ENCODE measurements around the gene ELANE.

- TF ChIP-seq, protein P1, sequence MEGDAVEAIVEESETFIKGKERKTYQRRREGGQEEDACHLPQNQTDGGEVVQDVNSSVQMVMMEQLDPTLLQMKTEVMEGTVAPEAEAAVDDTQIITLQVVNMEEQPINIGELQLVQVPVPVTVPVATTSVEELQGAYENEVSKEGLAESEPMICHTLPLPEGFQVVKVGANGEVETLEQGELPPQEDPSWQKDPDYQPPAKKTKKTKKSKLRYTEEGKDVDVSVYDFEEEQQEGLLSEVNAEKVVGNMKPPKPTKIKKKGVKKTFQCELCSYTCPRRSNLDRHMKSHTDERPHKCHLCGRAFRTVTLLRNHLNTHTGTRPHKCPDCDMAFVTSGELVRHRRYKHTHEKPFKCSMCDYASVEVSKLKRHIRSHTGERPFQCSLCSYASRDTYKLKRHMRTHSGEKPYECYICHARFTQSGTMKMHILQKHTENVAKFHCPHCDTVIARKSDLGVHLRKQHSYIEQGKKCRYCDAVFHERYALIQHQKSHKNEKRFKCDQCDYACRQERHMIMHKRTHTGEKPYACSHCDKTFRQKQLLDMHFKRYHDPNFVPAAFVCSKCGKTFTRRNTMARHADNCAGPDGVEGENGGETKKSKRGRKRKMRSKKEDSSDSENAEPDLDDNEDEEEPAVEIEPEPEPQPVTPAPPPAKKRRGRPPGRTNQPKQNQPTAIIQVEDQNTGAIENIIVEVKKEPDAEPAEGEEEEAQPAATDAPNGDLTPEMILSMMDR (IDR thresholded peaks at IDR 0.05; ENCODE audit: low read depth, low read length, missing input control), result no peak
- TF ChIP-seq MAX (IDR thresholded peaks at IDR 0.05) (no peak), GABPA (IDR thresholded peaks at IDR 0.05 in 1 of 2, conservative IDR thresholded peaks at IDR 0.05 in 1 of 2) (no peak), RAD21 (IDR thresholded peaks at IDR 0.05) (no peak), YY1 (IDR thresholded peaks at IDR 0.05) (no peak), HNF4A (conservative IDR thresholded peaks at IDR 0.05) (no peak), ATF3 (IDR thresholded peaks at IDR 0.05) (no peak), NR2F2 (IDR thresholded peaks at IDR 0.05) (no peak), JUND (IDR thresholded peaks at IDR 0.05) (no peak), EGR1 (IDR thresholded peaks at IDR 0.05; ENCODE audit: low read depth in 2 of 2) (no peak)
- TF ChIP-seq, protein P2, sequence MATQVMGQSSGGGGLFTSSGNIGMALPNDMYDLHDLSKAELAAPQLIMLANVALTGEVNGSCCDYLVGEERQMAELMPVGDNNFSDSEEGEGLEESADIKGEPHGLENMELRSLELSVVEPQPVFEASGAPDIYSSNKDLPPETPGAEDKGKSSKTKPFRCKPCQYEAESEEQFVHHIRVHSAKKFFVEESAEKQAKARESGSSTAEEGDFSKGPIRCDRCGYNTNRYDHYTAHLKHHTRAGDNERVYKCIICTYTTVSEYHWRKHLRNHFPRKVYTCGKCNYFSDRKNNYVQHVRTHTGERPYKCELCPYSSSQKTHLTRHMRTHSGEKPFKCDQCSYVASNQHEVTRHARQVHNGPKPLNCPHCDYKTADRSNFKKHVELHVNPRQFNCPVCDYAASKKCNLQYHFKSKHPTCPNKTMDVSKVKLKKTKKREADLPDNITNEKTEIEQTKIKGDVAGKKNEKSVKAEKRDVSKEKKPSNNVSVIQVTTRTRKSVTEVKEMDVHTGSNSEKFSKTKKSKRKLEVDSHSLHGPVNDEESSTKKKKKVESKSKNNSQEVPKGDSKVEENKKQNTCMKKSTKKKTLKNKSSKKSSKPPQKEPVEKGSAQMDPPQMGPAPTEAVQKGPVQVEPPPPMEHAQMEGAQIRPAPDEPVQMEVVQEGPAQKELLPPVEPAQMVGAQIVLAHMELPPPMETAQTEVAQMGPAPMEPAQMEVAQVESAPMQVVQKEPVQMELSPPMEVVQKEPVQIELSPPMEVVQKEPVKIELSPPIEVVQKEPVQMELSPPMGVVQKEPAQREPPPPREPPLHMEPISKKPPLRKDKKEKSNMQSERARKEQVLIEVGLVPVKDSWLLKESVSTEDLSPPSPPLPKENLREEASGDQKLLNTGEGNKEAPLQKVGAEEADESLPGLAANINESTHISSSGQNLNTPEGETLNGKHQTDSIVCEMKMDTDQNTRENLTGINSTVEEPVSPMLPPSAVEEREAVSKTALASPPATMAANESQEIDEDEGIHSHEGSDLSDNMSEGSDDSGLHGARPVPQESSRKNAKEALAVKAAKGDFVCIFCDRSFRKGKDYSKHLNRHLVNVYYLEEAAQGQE (IDR thresholded peaks at IDR 0.05), result no peak
- TF ChIP-seq, protein P3, sequence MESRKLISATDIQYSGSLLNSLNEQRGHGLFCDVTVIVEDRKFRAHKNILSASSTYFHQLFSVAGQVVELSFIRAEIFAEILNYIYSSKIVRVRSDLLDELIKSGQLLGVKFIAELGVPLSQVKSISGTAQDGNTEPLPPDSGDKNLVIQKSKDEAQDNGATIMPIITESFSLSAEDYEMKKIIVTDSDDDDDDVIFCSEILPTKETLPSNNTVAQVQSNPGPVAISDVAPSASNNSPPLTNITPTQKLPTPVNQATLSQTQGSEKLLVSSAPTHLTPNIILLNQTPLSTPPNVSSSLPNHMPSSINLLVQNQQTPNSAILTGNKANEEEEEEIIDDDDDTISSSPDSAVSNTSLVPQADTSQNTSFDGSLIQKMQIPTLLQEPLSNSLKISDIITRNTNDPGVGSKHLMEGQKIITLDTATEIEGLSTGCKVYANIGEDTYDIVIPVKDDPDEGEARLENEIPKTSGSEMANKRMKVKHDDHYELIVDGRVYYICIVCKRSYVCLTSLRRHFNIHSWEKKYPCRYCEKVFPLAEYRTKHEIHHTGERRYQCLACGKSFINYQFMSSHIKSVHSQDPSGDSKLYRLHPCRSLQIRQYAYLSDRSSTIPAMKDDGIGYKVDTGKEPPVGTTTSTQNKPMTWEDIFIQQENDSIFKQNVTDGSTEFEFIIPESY (IDR thresholded peaks at IDR 0.05), result no peak
Observed at GRCh38 chr19:813219-814151, 38.6 kb upstream of the ELANE start.
